Aorta (tissue), 5 donors: ENCODE data around the gene NRAS. TPM values are rescaled to one million over a fixed set of nuclear protein-coding genes. Genes with fewer than 3 reads are reported as not detected.
A peak's percentile ranks its signal among the peaks of the same experiment; 100 is the strongest.
"Not testable (repeated sequence)": the region's sequence is repeated elsewhere in the genome, so short reads cannot be mapped to it uniquely, and the experiment has no call there.

ENCODE experiments used
- ATAC-seq: fragments of 200-7000 bp; cut with Tn5 transposase; one replicate; pipeline ENCODE4 v1.9.1; 2022; ENCODE audit warnings: moderate library complexity; ENCODE audit not compliant: low FRiP score
- DNase-seq, 2 donors: peaks; one replicate each; pipeline ENCODE4 v3.0.0-alpha.2; 2020
- H3K27ac ChIP-seq, 2 donors: one replicate each; pipeline ENCODE4 v1.5.1; 2013; ENCODE audit warnings: low read length in 2 of 2, mild to moderate bottlenecking in 2 of 2, moderate library complexity in 2 of 2, control low read depth in 1 of 2, inconsistent platforms in 1 of 2, low read depth in 1 of 2
- H3K27me3 ChIP-seq, 2 donors: one replicate each; pipeline ENCODE4 v1.6.1; 2013; ENCODE audit warnings: control low read depth in 1 of 2, low read length in 1 of 2, mild to moderate bottlenecking in 1 of 2, moderate library complexity in 1 of 2; ENCODE audit not compliant: insufficient read depth in 2 of 2, control insufficient read depth in 1 of 2
- H3K36me3 ChIP-seq, 2 donors: one replicate each; pipeline ENCODE4 v1.6.1; 2013; ENCODE audit warnings: control low read depth in 1 of 2, low read length in 1 of 2, mild to moderate bottlenecking in 1 of 2; ENCODE audit not compliant: insufficient read depth in 2 of 2, control insufficient read depth in 1 of 2
- H3K4me1 ChIP-seq, 2 donors: one replicate each; pipeline ENCODE4 v1.6.1; 2013; ENCODE audit warnings: low read length in 2 of 2, control low read depth in 1 of 2, mild to moderate bottlenecking in 1 of 2, moderate library complexity in 1 of 2; ENCODE audit not compliant: insufficient read depth in 2 of 2, control insufficient read depth in 1 of 2
- H3K4me3 ChIP-seq, 2 donors: one replicate each; pipeline ENCODE4 v1.5.1; 2013; ENCODE audit warnings: low read length in 2 of 2, control low read depth in 1 of 2, mild to moderate bottlenecking in 1 of 2
- H3K9me3 ChIP-seq: one replicate; pipeline ENCODE4 v1.6.1; 2013; ENCODE audit warnings: mild to moderate bottlenecking, low read length; ENCODE audit not compliant: control insufficient read depth
- WGBS, 2 donors: extraction: QIAGEN DNeasy Blood & Tissue Kit; methylation state at CpG; one replicate each; pipeline ENCODE4 v1.1.7; 2013; 5-methylcytosine and 5-hydroxymethylcytosine counted together
- intact Hi-C, 2 donors: fragments of 100-400 bp; cut with DNase I; formaldehyde crosslinking; loops; one replicate each; pipeline versions ENCODE4 v1.14.2 to v1.15.0; 2022
- polyA plus RNA-seq, 2 donors: library from polyadenylated mRNA; stranded (reverse); fragments of 200-250 nt; gene quantifications; one replicate each; pipeline ENCODE4 v1.2.3, GENCODE V29; 2013
- total RNA-seq, 2 donors: library from RNA; stranded (reverse); fragmentation: NEBNext Ultra II Directional; extraction: Animal tissue kit (Norgen Biotek cat#: 25700); gene quantifications; one replicate each; pipeline ENCODE4 v1.2.1, GENCODE V29; 2021
- donor health status: healthy with polysubstance abuse.
- donor health status: Bipolar disorder and iron deficiency.
- donor health status: DM: no; HTN: no; CAD: no.
- donor health status: DM: no; HTN: no; CAD: no.
- donor health status: DM: yes; HTN: yes; CAD: no.

NRAS gene
- total and polyA plus RNA-seq, 4 donors, result 5.6 to 21.1 (median 16.4) TPM

DNA sequence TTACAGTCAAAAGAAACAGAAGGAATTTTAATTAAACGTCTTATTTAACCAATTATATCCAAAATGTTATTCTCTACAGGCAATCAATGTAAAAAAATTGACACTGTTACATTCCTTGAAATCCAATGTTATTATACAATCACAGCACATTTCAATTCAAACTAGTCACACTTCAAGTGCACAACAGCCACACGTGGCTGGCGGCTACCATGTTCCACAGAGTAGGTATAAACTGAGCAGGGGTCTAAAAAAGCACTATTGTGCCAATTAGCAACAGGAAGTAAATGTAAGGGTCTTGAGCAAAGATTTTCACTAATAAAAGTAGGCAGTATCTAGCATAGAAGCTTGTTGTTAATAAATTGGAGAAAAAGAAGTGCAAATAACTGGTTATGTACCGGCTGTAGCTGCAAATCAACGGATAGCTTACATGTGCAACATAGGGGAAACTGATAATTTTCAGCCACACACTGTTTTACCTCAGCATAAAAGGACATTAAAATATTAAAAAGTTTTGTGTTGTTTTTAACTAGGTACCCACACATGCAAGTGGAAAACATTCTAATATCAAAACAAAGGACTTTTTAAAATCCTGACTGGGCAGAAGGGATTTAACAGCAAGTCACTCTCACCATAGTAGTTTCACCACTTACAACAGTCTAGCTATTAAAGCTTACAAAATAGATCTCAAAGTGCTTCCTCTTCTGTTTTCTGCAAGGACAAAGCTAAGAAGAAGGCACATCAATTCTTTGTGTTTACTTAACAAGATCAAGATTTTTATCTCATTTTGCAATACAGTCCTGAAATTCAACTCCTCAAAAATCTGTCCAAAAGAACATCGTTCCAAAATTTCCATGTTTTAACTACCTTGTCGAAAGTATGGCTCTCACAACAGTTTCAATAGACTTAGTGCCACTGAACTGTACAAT is 38.7 kb upstream of the NRAS start:
- peak overlapping the region in 1 of 2 donors; percentile 94 for H3K4me3 ChIP-seq
- H3K36me3 ChIP-seq, result no peaks in the 10 kb centered on the region
- intact Hi-C loops, result loop anchor here (5.0 kb wide), 2 partner anchors 38 to 332 kb away; partner anchors contain the start of genes NRAS (in 1 of the 2) and TSPAN2 (in 1 of the 2)
- 47 to 48% methylated on average over 7 of the region's 7 CpGs for WGBS, 2 donors
- DNase-seq (no peak), ATAC-seq (no peak)
- no peaks in the 10 kb centered on the region for H3K9me3 ChIP-seq
- H3K27me3 ChIP-seq, result no peaks in the 10 kb centered on the region
- H3K27ac ChIP-seq, result no peak overlapping the region
- H3K4me1 ChIP-seq, result peaks cover 0 to 11% of the 10 kb centered on the region in 2 donors

GRCh38 chr1:114753702-114754101 is 37.1 kb upstream of the NRAS start:
- intact Hi-C loops, result not testable (repeated sequence)

DNA sequence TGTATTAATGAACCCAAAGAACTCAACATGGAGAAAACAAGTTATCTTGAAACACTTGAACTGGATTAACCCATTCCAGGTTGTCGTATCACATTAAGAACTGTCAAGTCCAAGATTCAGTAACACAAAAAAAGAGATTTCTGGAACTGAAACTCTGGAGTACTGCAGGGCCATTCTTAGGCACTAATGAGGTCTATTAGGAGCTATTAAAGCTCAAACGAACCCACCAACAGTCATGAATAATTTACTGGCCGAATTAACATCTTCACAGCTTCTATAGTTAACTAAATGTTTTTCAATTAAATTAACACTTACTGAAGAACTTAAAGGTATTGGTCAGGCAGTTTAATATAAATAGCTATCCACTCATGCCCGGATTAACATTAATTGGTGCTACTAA is 36.6 kb upstream of the NRAS start:
- intact Hi-C loops, result no loop called here
- H3K9me3 ChIP-seq, result no peaks in the 10 kb centered on the region
- 59 to 63% methylated on average over 4 of the region's 4 CpGs for WGBS, 2 donors
- H3K27ac ChIP-seq, result no peak overlapping the region
- ATAC-seq (no peak), DNase-seq (no peak)
- no peak overlapping the region for H3K4me3 ChIP-seq
- peaks cover 0 to 13% of the 10 kb centered on the region in 2 donors for H3K4me1 ChIP-seq
- H3K27me3 ChIP-seq, result no peaks in the 10 kb centered on the region
- H3K36me3 ChIP-seq, result no peaks in the 10 kb centered on the region

More at GRCh38 chr1:114753702-114754101, 37.1 kb upstream of the NRAS start:
- not testable (repeated sequence) for H3K36me3 ChIP-seq, H3K9me3 ChIP-seq, ATAC-seq, DNase-seq, H3K4me3 ChIP-seq, H3K27ac ChIP-seq, H3K27me3 ChIP-seq
- H3K4me1 ChIP-seq, result peaks cover 0 to 11% of the 10 kb centered on the region in 2 donors
- 86 to 88% methylated on average over 6 of the region's 6 CpGs for WGBS, 2 donors

GRCh38 chr1:114750780-114751179 is 34.2 kb upstream of the NRAS start:
- DNase-seq (no peak), ATAC-seq (no peak)
- 46 to 50% methylated on average over 5 of the region's 5 CpGs for WGBS, 2 donors
- Histone ChIP-seq H3K4me3 (no peak overlapping the region), H3K4me1 (peaks cover 0 to 16% of the 10 kb centered on the region in 2 donors), H3K36me3 (no peaks in the 10 kb centered on the region), H3K27me3 (no peaks in the 10 kb centered on the region), H3K27ac (no peak overlapping the region), H3K9me3 (no peaks in the 10 kb centered on the region)
- intact Hi-C loops, result no loop called here

DNA sequence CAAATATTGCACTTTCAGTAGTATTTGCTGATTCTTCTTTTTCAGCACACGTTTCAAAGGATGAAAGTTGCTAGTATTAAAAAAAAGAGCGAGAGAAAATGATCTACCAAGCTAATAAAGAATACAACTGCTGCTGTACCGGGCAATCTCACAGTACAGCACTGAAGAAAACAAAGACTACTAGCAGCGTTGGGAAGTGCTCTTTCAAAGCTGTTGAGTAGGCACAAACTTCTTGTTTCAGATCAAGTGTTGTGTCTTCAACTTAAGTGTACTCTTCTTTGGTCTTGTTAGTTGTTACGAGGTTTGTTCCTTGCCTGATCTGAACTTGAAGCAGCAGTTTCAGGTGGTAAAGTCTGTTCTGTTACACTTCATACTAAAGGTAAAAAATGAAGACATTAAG is 33.3 kb upstream of the NRAS start:
- Histone ChIP-seq H3K4me1 (peaks cover 0 to 15% of the 10 kb centered on the region in 2 donors), H3K4me3 (no peak overlapping the region), H3K36me3 (no peaks in the 10 kb centered on the region), H3K9me3 (no peaks in the 10 kb centered on the region), H3K27ac (no peak overlapping the region), H3K27me3 (no peaks in the 10 kb centered on the region)
- intact Hi-C loops, result no loop called here
- ATAC-seq, result no peak
- 61 to 62% methylated on average over 5 of the region's 5 CpGs for WGBS, 2 donors
- no peak for DNase-seq

DNA sequence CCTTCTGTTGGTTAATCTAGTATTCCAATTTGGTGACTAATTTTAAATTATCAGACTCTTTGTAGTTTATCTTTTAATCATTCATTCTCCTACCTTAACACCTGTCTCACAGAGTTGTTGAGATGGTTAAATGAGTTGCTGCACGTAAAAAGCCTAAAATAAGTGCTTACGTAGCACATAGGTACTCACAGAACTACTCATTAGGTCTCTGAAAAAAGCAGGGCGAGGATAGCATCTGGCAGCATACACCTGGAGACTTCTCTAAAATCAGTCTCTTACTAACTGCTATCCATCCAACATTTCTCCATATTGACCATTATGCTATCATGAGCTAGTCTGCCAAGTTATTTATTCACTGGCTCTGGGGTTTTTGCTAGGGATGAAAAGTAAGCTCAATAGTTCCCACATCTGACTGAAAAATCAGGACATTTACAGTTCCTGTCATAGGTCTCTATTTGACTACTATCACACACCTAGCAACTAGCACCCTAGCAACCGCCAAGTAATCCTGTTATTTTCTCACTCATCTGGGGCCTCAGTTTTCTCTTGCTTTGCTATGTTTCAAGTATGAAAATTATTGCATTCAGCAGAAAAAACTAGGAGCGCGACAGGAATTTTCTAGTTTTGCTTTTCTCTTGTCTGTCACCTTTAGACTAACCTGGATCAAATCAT is 30.0 kb upstream of the NRAS start:
- Histone ChIP-seq H3K4me1 (peaks cover 0 to 9% of the 10 kb centered on the region in 2 donors), H3K36me3 (no peaks in the 10 kb centered on the region)
- ATAC-seq, result no peak

DNA sequence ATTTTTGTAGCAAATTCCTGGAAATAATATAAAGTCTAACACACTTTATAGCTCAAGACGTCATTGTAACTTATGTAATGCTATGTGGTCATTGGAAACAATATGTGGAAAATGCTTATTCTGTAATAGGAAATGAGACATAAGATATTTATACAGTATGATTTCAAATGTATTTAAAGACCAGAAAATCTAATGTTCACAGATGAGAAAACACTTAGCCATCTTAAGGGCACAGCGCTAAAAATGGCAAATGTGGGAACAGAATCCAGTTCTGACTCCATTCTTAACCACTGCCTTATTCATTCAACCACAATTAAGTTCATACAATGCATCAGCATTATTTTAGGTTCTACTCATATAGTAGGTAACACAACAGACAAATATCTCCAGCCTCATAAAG is 28.7 kb upstream of the NRAS start:
- H3K4me1 ChIP-seq, result peaks cover 0 to 6% of the 10 kb centered on the region in 2 donors
- WGBS, 2 donors, result 54 to 57% methylated on average over 2 of the region's 2 CpGs
- no peak overlapping the region for H3K4me3 ChIP-seq
- H3K27ac ChIP-seq, result no peak overlapping the region
- no peaks in the 10 kb centered on the region for H3K27me3 ChIP-seq
- no peaks in the 10 kb centered on the region for H3K36me3 ChIP-seq
- ATAC-seq (no peak), DNase-seq (no peak)
- no peaks in the 10 kb centered on the region for H3K9me3 ChIP-seq
- intact Hi-C loops, result no loop called here

More for the DNA sequence above, 30.0 kb upstream of the NRAS start:
- intact Hi-C loops, result no loop called here
- Histone ChIP-seq H3K27ac (no peak overlapping the region), H3K4me3 (no peak overlapping the region), H3K27me3 (no peaks in the 10 kb centered on the region), H3K9me3 (no peaks in the 10 kb centered on the region)
- DNase-seq, result no peak
- WGBS, 2 donors, result 79 to 83% methylated on average over 6 of the region's 6 CpGs

GRCh38 chr1:114741963-114742746 is 25.6 kb upstream of the NRAS start:
- peaks cover 0 to 4% of the 10 kb centered on the region in 2 donors for H3K4me1 ChIP-seq
- DNase-seq (no peak), ATAC-seq (no peak)
- intact Hi-C loops, result no loop called here
- no peaks in the 10 kb centered on the region for H3K9me3 ChIP-seq
- no peak overlapping the region for H3K27ac ChIP-seq
- WGBS, 2 donors, result 91 to 92% methylated on average over 11 of the region's 11 CpGs
- peaks cover 0 to 4% of the 10 kb centered on the region in 2 donors for H3K36me3 ChIP-seq
- no peaks in the 10 kb centered on the region for H3K27me3 ChIP-seq
- H3K4me3 ChIP-seq, result no peak overlapping the region
